ENCODE data around the gene CHSY3. TPM values are rescaled to one million over a fixed set of nuclear protein-coding genes. Genes with fewer than 3 reads are reported as not detected.

Gene CHSY3
- total and polyA plus RNA-seq, 2 experiments from 2014 or later, result 0.29 to 2.4 TPM

GRCh38 chr5:130092991-130093390 is 188.7 kb downstream of the CHSY3 start:
- Histone ChIP-seq H3K9me3 (ENCODE audit: low read depth) (no peaks in the 10 kb centered on the region), H3K9me2 (ENCODE audit: insufficient read depth) (no peaks in the 10 kb centered on the region), H3K27me3 (replicated peaks; ENCODE audit: insufficient read depth) (no peaks in the 10 kb centered on the region), H3K79me2 (ENCODE audit: insufficient read depth) (no peaks in the 10 kb centered on the region), H2AFZ (no peak overlapping the region), H3K4me1 (ENCODE audit: insufficient read depth) (no peaks in the 10 kb centered on the region), H3K36me3 (ENCODE audit: low read depth) (no peaks in the 10 kb centered on the region), H3K27ac (no peak overlapping the region), H3K9ac (no peak overlapping the region), H3K4me2 (ENCODE audit: unreplicated experiment) (no peak overlapping the region), H3K4me3 (no peak overlapping the region), H4K20me1 (ENCODE audit: insufficient read depth) (no peaks in the 10 kb centered on the region), H3F3A (ENCODE audit: insufficient read depth) (no peaks in the 10 kb centered on the region)
- TF ChIP-seq EZH2 (IDR thresholded peaks at IDR 0.05; ENCODE audit: insufficient read depth, poor library complexity, severe bottlenecking), result no peak
- no peak for TF ChIP-seq EZH2phosphoT487 (IDR thresholded peaks at IDR 0.05; ENCODE audit: insufficient read depth, low read depth)
- in situ Hi-C loops (cut with MboI), result no loop called here
- DNase-seq, result peak; percentile 8

- 66 to 73% methylated on average over 2 of the region's 2 CpGs for WGBS, 2 experiments (ENCODE audit: low coverage in 1 of 2, low lambda C conversion rate in 2 of 2, missing lambda C conversion rate in 2 of 2)
- TF ChIP-seq EZH2phosphoT487 (IDR thresholded peaks at IDR 0.05; ENCODE audit: insufficient read depth, low read depth) (no peak), EZH2 (IDR thresholded peaks at IDR 0.05; ENCODE audit: insufficient read depth, poor library complexity, severe bottlenecking) (no peak)
- no peaks in the 10 kb centered on the region for H3K9me2 ChIP-seq (ENCODE audit: insufficient read depth)
- no peaks in the 10 kb centered on the region for H3K9me3 ChIP-seq (ENCODE audit: low read depth)
- no peak overlapping the region for H3K4me2 ChIP-seq (ENCODE audit: unreplicated experiment)
- DNase-seq, result no peak
- no peak overlapping the region for H3K4me3 ChIP-seq
- no peaks in the 10 kb centered on the region for H4K20me1 ChIP-seq (ENCODE audit: insufficient read depth)
- no peak overlapping the region for H3K27ac ChIP-seq
- no peak overlapping the region for H2AFZ ChIP-seq
- in situ Hi-C loops (cut with MboI), result no loop called here
- H3K79me2 ChIP-seq (ENCODE audit: insufficient read depth), result no peaks in the 10 kb centered on the region
- no peaks in the 10 kb centered on the region for H3K36me3 ChIP-seq (ENCODE audit: low read depth)
- no peaks in the 10 kb centered on the region for H3K27me3 ChIP-seq (replicated peaks; ENCODE audit: insufficient read depth)
- H3K4me1 ChIP-seq (ENCODE audit: insufficient read depth), result no peaks in the 10 kb centered on the region
- H3K9ac ChIP-seq, result no peak overlapping the region
- H3F3A ChIP-seq (ENCODE audit: insufficient read depth), result no peaks in the 10 kb centered on the region
Observed at GRCh38 chr5:130096483-130096882, 192.2 kb downstream of the CHSY3 start.

GRCh38 chr5:130099008-130099407 is 194.7 kb downstream of the CHSY3 start:
- no peaks in the 10 kb centered on the region for H3K9me2 ChIP-seq (ENCODE audit: insufficient read depth)
- in situ Hi-C loops (cut with MboI), result no loop called here
- WGBS, 2 experiments (ENCODE audit: low coverage in 1 of 2, low lambda C conversion rate in 2 of 2, missing lambda C conversion rate in 2 of 2), result 68 to 74% methylated on average over 2 of the region's 2 CpGs
- DNase-seq, result no peak
- H3F3A ChIP-seq (ENCODE audit: insufficient read depth), result no peaks in the 10 kb centered on the region
- no peak overlapping the region for H3K27ac ChIP-seq
- H3K4me2 ChIP-seq (ENCODE audit: unreplicated experiment), result no peak overlapping the region
- H2AFZ ChIP-seq, result no peak overlapping the region
- no peak for TF ChIP-seq EZH2 (IDR thresholded peaks at IDR 0.05; ENCODE audit: insufficient read depth, poor library complexity, severe bottlenecking)
- TF ChIP-seq EZH2phosphoT487 (IDR thresholded peaks at IDR 0.05; ENCODE audit: insufficient read depth, low read depth), result no peak
- H3K4me1 ChIP-seq (ENCODE audit: insufficient read depth), result no peaks in the 10 kb centered on the region
- H3K36me3 ChIP-seq (ENCODE audit: low read depth), result no peaks in the 10 kb centered on the region
- no peak overlapping the region for H3K4me3 ChIP-seq
- H3K9ac ChIP-seq, result no peak overlapping the region
- no peaks in the 10 kb centered on the region for H3K79me2 ChIP-seq (ENCODE audit: insufficient read depth)
- H3K27me3 ChIP-seq (replicated peaks; ENCODE audit: insufficient read depth), result no peaks in the 10 kb centered on the region
- no peaks in the 10 kb centered on the region for H4K20me1 ChIP-seq (ENCODE audit: insufficient read depth)
- H3K9me3 ChIP-seq (ENCODE audit: low read depth), result no peaks in the 10 kb centered on the region

GRCh38 chr5:130102375-130102774 is 198.1 kb downstream of the CHSY3 start:
- H3F3A ChIP-seq (ENCODE audit: insufficient read depth), result peaks cover 11% of the 10 kb centered on the region; the same call in 1 of the 2 replicates
- no peak overlapping the region for H2AFZ ChIP-seq
- H3K9me2 ChIP-seq (ENCODE audit: insufficient read depth), result no peaks in the 10 kb centered on the region
- no peak overlapping the region for H3K27ac ChIP-seq
- 51 to 58% methylated on average over 3 of the region's 3 CpGs for WGBS, 2 experiments (ENCODE audit: low coverage in 1 of 2, low lambda C conversion rate in 2 of 2, missing lambda C conversion rate in 2 of 2)
- H3K4me2 ChIP-seq (ENCODE audit: unreplicated experiment), result no peak overlapping the region
- no peaks in the 10 kb centered on the region for H4K20me1 ChIP-seq (ENCODE audit: insufficient read depth)
- no peaks in the 10 kb centered on the region for H3K36me3 ChIP-seq (ENCODE audit: low read depth)
- H3K4me3 ChIP-seq, result no peak overlapping the region
- H3K79me2 ChIP-seq (ENCODE audit: insufficient read depth), result no peaks in the 10 kb centered on the region
- in situ Hi-C loops (cut with MboI), result no loop called here
- DNase-seq, result no peak
- no peak overlapping the region for H3K9ac ChIP-seq
- TF ChIP-seq EZH2 (IDR thresholded peaks at IDR 0.05; ENCODE audit: insufficient read depth, poor library complexity, severe bottlenecking), result no peak
- no peak for TF ChIP-seq EZH2phosphoT487 (IDR thresholded peaks at IDR 0.05; ENCODE audit: insufficient read depth, low read depth)
- no peaks in the 10 kb centered on the region for H3K27me3 ChIP-seq (replicated peaks; ENCODE audit: insufficient read depth)
- no peaks in the 10 kb centered on the region for H3K9me3 ChIP-seq (ENCODE audit: low read depth)
- peaks cover 11% of the 10 kb centered on the region; the same call in 1 of the 2 replicates for H3K4me1 ChIP-seq (ENCODE audit: insufficient read depth)

DNA sequence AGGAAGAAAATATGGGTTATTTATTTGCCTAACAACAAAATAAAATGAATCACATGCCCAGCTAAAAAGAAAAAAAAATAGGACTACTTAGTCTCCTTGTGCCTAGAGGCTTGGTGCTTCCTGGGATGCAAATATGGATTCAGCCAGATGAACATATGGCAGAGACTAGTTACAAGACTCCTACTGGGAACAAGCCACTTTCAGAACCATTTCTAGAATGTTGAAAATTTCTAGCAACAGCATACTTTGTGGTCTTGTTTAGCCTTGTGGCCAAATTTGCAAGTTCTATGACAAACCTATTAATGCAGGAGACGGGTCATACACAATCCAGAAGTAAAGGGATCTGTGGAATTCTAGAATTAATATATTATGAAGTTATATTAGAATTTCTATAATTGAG is 198.7 kb downstream of the CHSY3 start:
- Histone ChIP-seq H3K36me3 (ENCODE audit: low read depth) (no peaks in the 10 kb centered on the region), H3K4me1 (ENCODE audit: insufficient read depth) (peaks cover 11% of the 10 kb centered on the region; the same call in 1 of the 2 replicates), H3K9me2 (ENCODE audit: insufficient read depth) (no peaks in the 10 kb centered on the region), H3K4me2 (ENCODE audit: unreplicated experiment) (no peak overlapping the region), H3K27ac (no peak overlapping the region), H3K27me3 (replicated peaks; ENCODE audit: insufficient read depth) (no peaks in the 10 kb centered on the region), H3K4me3 (no peak overlapping the region), H3K9me3 (ENCODE audit: low read depth) (no peaks in the 10 kb centered on the region), H3K9ac (no peak overlapping the region), H4K20me1 (ENCODE audit: insufficient read depth) (no peaks in the 10 kb centered on the region), H3K79me2 (ENCODE audit: insufficient read depth) (no peaks in the 10 kb centered on the region), H3F3A (ENCODE audit: insufficient read depth) (peaks cover 11% of the 10 kb centered on the region; the same call in 1 of the 2 replicates), H2AFZ (no peak overlapping the region)
- no peak for TF ChIP-seq EZH2 (IDR thresholded peaks at IDR 0.05; ENCODE audit: insufficient read depth, poor library complexity, severe bottlenecking)
- no peak for TF ChIP-seq EZH2phosphoT487 (IDR thresholded peaks at IDR 0.05; ENCODE audit: insufficient read depth, low read depth)
- DNase-seq, result no peak
- WGBS, 2 experiments (ENCODE audit: low coverage in 1 of 2, low lambda C conversion rate in 2 of 2, missing lambda C conversion rate in 2 of 2), result 61 to 67% methylated on average over 1 of the region's 1 CpG
- in situ Hi-C loops (cut with MboI), result no loop called here
